GM21515 (cell line): ENCODE results near the gene ATG7.

Experiments used
- ATAC-seq: cut with Tn5 transposase; IDR thresholded peaks from one replicate; pipeline ENCODE4 v1.9.1; 2021; ENCODE audit not compliant: unreplicated experiment

The ATG7 gene

GRCh38 chr3:11271986-11272904 lies at the start of gene ATG7:
ATG7 (plus strand) TSS chr3:11272397; CDS start chr3:11298696, 26,299 bp downstream.
- peak; percentile 97 for ATAC-seq

GRCh38 chr3:11224010-11224409 lies 48.2 kb upstream of the ATG7 start:
- ATAC-seq = no peak

GRCh38 chr3:11224870-11225229 lies 47.3 kb upstream of the ATG7 start:
- no peak for ATAC-seq

- ATAC-seq = no peak
Measured at GRCh38 chr3:11226042-11226370, 46.2 kb upstream of the ATG7 start.

GRCh38 chr3:11228041-11228440 lies 44.2 kb upstream of the ATG7 start:
- ATAC-seq = no peak

GRCh38 chr3:11230125-11230524 lies 42.1 kb upstream of the ATG7 start:
- no peak for ATAC-seq

GRCh38 chr3:11230832-11231231 lies 41.4 kb upstream of the ATG7 start:
- no peak for ATAC-seq

GRCh38 chr3:11235385-11235784 lies 36.8 kb upstream of the ATG7 start:
- no peak for ATAC-seq

GRCh38 chr3:11236588-11237461 lies 35.4 kb upstream of the ATG7 start:
- peak; percentile 78 for ATAC-seq

GRCh38 chr3:11238060-11238459 lies 34.1 kb upstream of the ATG7 start:
- no peak for ATAC-seq

- ATAC-seq = no peak
Measured at GRCh38 chr3:11238880-11239279, 33.3 kb upstream of the ATG7 start.

- no peak for ATAC-seq
Measured at GRCh38 chr3:11239796-11240195, 32.4 kb upstream of the ATG7 start.

- ATAC-seq = no peak
Measured at GRCh38 chr3:11240496-11240895, 31.7 kb upstream of the ATG7 start.

GRCh38 chr3:11244121-11244677 lies 28.0 kb upstream of the ATG7 start:
- no peak for ATAC-seq

GRCh38 chr3:11245276-11245675 lies 26.9 kb upstream of the ATG7 start:
- no peak for ATAC-seq

GRCh38 chr3:11245827-11246662 lies 26.2 kb upstream of the ATG7 start:
- no peak for ATAC-seq

GRCh38 chr3:11246663-11246970 lies 25.6 kb upstream of the ATG7 start:
- ATAC-seq = no peak

GRCh38 chr3:11247362-11247761 lies 24.8 kb upstream of the ATG7 start:
- ATAC-seq = no peak

- no peak for ATAC-seq
Measured at GRCh38 chr3:11248596-11248995, 23.6 kb upstream of the ATG7 start.

GRCh38 chr3:11250902-11251806 lies 21.0 kb upstream of the ATG7 start:
- ATAC-seq = no peak
